Measurements from ENCODE around the gene STK32B.

GRCh38 chr4:5024673-5025072 is 26.6 kb upstream of the STK32B start:
- TF ChIP-seq GATA2 (IDR thresholded peaks at IDR 0.05; ENCODE audit: low read depth, low read length) (no peak), GATA3 (IDR thresholded peaks at IDR 0.05; ENCODE audit: low read depth, low read length) (no peak)

All from SH-SY5Y (cell line).